Measurements from ENCODE around the gene CLPTM1L. TPM values are rescaled to one million over a fixed set of nuclear protein-coding genes. Genes with fewer than 3 reads are reported as not detected.
A peak's percentile ranks its signal among the peaks of the same experiment; 100 is the strongest.

The CLPTM1L gene
- total and polyA plus RNA-seq, 2 donors from 2014 or later: 96.6 to 135 TPM

- intact Hi-C loops (cut with DNase I): no loop called here
- peaks cover 0 to 51% (median 30%) of the 10 kb centered on the region in 3 donors for H3K36me3 ChIP-seq (ENCODE audit: control insufficient read depth in 2 of 3, insufficient read depth in 3 of 3, low read length in 3 of 3)
- TF ChIP-seq CTCF (IDR thresholded peaks at IDR 0.05; ENCODE audit: borderline replicate concordance, extremely low read depth, insufficient read depth): no peak
- H3K27ac ChIP-seq (ENCODE audit: low read depth in 2 of 2, low read length in 2 of 2): no peak overlapping the region
- H3K27me3 ChIP-seq (ENCODE audit: control insufficient read depth, insufficient read depth, low read length): no peaks in the 10 kb centered on the region
- no peaks in the 10 kb centered on the region for H3K9me3 ChIP-seq (ENCODE audit: control insufficient read depth in 2 of 3, insufficient read depth in 1 of 3, low read length in 3 of 3)
- no peak overlapping the region for H3K9ac ChIP-seq (ENCODE audit: low read length in 3 of 3)
- no peaks in the 10 kb centered on the region for H3K4me1 ChIP-seq (ENCODE audit: control insufficient read depth in 2 of 3, insufficient read depth in 2 of 3, low read depth in 1 of 3, low read length in 3 of 3)
- DNase-seq (peak in 1 of 5 donors; percentile 26), FAIRE-seq (no peak)
- H3K4me3 ChIP-seq (ENCODE audit: low read length in 3 of 3): no peak overlapping the region
Observed at GRCh38 chr5:1324301-1324700, 20.6 kb downstream of the CLPTM1L start.

- Histone ChIP-seq H3K27ac (ENCODE audit: low read depth in 2 of 2, low read length in 2 of 2) (no peak overlapping the region), H3K36me3 (ENCODE audit: control insufficient read depth in 2 of 3, insufficient read depth in 3 of 3, low read length in 3 of 3) (peaks cover 0 to 53% (median 31%) of the 10 kb centered on the region in 3 donors), H3K27me3 (ENCODE audit: control insufficient read depth, insufficient read depth, low read length) (no peaks in the 10 kb centered on the region), H3K4me1 (ENCODE audit: control insufficient read depth in 2 of 3, insufficient read depth in 2 of 3, low read depth in 1 of 3, low read length in 3 of 3) (no peaks in the 10 kb centered on the region), H3K9me3 (ENCODE audit: control insufficient read depth in 2 of 3, insufficient read depth in 1 of 3, low read length in 3 of 3) (no peaks in the 10 kb centered on the region), H3K9ac (ENCODE audit: low read length in 3 of 3) (no peak overlapping the region), H3K4me3 (ENCODE audit: low read length in 3 of 3) (no peak overlapping the region)
- no peak for FAIRE-seq
- DNase-seq: peak in 1 of 5 donors; percentile 38
- no peak for TF ChIP-seq CTCF (IDR thresholded peaks at IDR 0.05; ENCODE audit: borderline replicate concordance, extremely low read depth, insufficient read depth)
- intact Hi-C loops (cut with DNase I): no loop called here
Observed at GRCh38 chr5:1323803-1324173, 21.1 kb downstream of the CLPTM1L start.

GRCh38 chr5:1322955-1323802 is 21.7 kb downstream of the CLPTM1L start:
- Histone ChIP-seq H3K4me3 (ENCODE audit: low read length in 3 of 3) (no peak overlapping the region), H3K27me3 (ENCODE audit: control insufficient read depth, insufficient read depth, low read length) (no peaks in the 10 kb centered on the region), H3K9me3 (ENCODE audit: control insufficient read depth in 2 of 3, insufficient read depth in 1 of 3, low read length in 3 of 3) (no peaks in the 10 kb centered on the region), H3K9ac (ENCODE audit: low read length in 3 of 3) (no peak overlapping the region), H3K4me1 (ENCODE audit: control insufficient read depth in 2 of 3, insufficient read depth in 2 of 3, low read depth in 1 of 3, low read length in 3 of 3) (no peaks in the 10 kb centered on the region), H3K36me3 (ENCODE audit: control insufficient read depth in 2 of 3, insufficient read depth in 3 of 3, low read length in 3 of 3) (peaks cover 0 to 58% (median 31%) of the 10 kb centered on the region in 3 donors), H3K27ac (ENCODE audit: low read depth in 2 of 2, low read length in 2 of 2) (no peak overlapping the region)
- TF ChIP-seq CTCF (IDR thresholded peaks at IDR 0.05; ENCODE audit: borderline replicate concordance, extremely low read depth, insufficient read depth): no peak
- FAIRE-seq: no peak
- intact Hi-C loops (cut with DNase I): no loop called here
- DNase-seq: peak in 1 of 5 donors; percentile 68

Measured in kidney (tissue), 14 donors.